ENCODE measurements around the gene LHFPL6. TPM values are rescaled to one million over a fixed set of nuclear protein-coding genes. Genes with fewer than 3 reads are reported as not detected.

The LHFPL6 gene
- total and polyA plus RNA-seq, 5 donors from 2014 or later: 0.20 to 0.42 TPM; not detected in 3

- no peak for ATAC-seq (ENCODE audit: low read depth in 2 of 2)
- Mint-ChIP-seq H3K4me3 (no peak overlapping the region), H3K27me3 (peaks cover 4% of the 10 kb centered on the region), H3K36me3 (no peaks in the 10 kb centered on the region), H3K4me1 (no peaks in the 10 kb centered on the region), H3K9me3 (peaks cover 0 to 2% (median 0%) of the 10 kb centered on the region in 7 donors), H3K27ac (no peak overlapping the region)
- Histone ChIP-seq H3K4me3 (ENCODE audit: low read depth, low read length) (no peak overlapping the region), H3K27me3 (ENCODE audit: control insufficient read depth, insufficient read depth, low read length) (peaks cover 3% of the 10 kb centered on the region), H3K4me1 (ENCODE audit: control insufficient read depth, insufficient read depth, low read length, poor library complexity, severe bottlenecking) (no peaks in the 10 kb centered on the region), H3K9me3 (ENCODE audit: control insufficient read depth in 2 of 2, low read length in 2 of 2) (no peaks in the 10 kb centered on the region), H3K36me3 (ENCODE audit: control insufficient read depth, insufficient read depth, low read length) (no peaks in the 10 kb centered on the region), H3K27ac (ENCODE audit: insufficient read depth, low read length, poor library complexity, severe bottlenecking) (no peak overlapping the region)
- no peak for DNase-seq
Observed at GRCh38 chr13:39370048-39370447, 232.9 kb downstream of the LHFPL6 start.

- peaks cover 4% of the 10 kb centered on the region for H3K27me3 Mint-ChIP-seq
- no peak for ATAC-seq (ENCODE audit: low read depth in 2 of 2)
- no peaks in the 10 kb centered on the region for H3K36me3 Mint-ChIP-seq
- H3K4me3 Mint-ChIP-seq: no peak overlapping the region
- Histone ChIP-seq H3K9me3 (ENCODE audit: control insufficient read depth in 2 of 2, low read length in 2 of 2) (no peaks in the 10 kb centered on the region), H3K4me3 (ENCODE audit: low read depth, low read length) (no peak overlapping the region), H3K4me1 (ENCODE audit: control insufficient read depth, insufficient read depth, low read length, poor library complexity, severe bottlenecking) (no peaks in the 10 kb centered on the region), H3K27me3 (ENCODE audit: control insufficient read depth, insufficient read depth, low read length) (peaks cover 3% of the 10 kb centered on the region), H3K27ac (ENCODE audit: insufficient read depth, low read length, poor library complexity, severe bottlenecking) (no peak overlapping the region), H3K36me3 (ENCODE audit: control insufficient read depth, insufficient read depth, low read length) (no peaks in the 10 kb centered on the region)
- no peak overlapping the region for H3K27ac Mint-ChIP-seq
- peaks cover 0 to 2% (median 0%) of the 10 kb centered on the region in 7 donors for H3K9me3 Mint-ChIP-seq
- H3K4me1 Mint-ChIP-seq: no peaks in the 10 kb centered on the region
- DNase-seq: no peak
Observed at GRCh38 chr13:39369161-39369890, 233.7 kb downstream of the LHFPL6 start.

DNA sequence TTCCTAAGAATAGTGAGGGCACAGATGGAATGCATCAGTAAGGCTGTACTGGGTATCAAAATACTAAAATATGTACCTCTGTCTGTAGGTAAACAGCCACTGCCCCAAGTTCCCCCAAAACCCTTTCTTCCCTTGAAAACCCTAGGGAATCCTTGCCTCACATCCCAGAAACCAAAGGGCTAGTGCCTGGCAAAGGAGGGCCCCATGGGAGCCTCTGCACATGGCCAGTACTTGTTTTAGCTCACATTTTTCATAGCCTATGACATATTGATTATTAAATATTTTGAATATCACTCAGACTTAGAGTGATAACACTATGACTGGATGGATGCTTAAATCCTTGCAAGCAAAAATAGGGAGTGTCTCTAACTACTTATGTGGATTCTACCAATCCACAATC, 237.1 kb downstream of the LHFPL6 start:
- Mint-ChIP-seq H3K9me3 (peaks cover 0 to 2% (median 0%) of the 10 kb centered on the region in 7 donors), H3K36me3 (no peaks in the 10 kb centered on the region), H3K27me3 (peaks cover 4% of the 10 kb centered on the region), H3K4me1 (no peaks in the 10 kb centered on the region), H3K4me3 (no peak overlapping the region), H3K27ac (no peak overlapping the region)
- H3K36me3 ChIP-seq (ENCODE audit: control insufficient read depth, insufficient read depth, low read length): no peaks in the 10 kb centered on the region
- DNase-seq (no peak), ATAC-seq (ENCODE audit: low read depth in 2 of 2) (no peak)
- H3K27me3 ChIP-seq (ENCODE audit: control insufficient read depth, insufficient read depth, low read length): peaks cover 3% of the 10 kb centered on the region
- H3K9me3 ChIP-seq (ENCODE audit: control insufficient read depth in 2 of 2, low read length in 2 of 2): no peaks in the 10 kb centered on the region
- no peak overlapping the region for H3K4me3 ChIP-seq (ENCODE audit: low read depth, low read length)
- no peak overlapping the region for H3K27ac ChIP-seq (ENCODE audit: insufficient read depth, low read length, poor library complexity, severe bottlenecking)
- H3K4me1 ChIP-seq (ENCODE audit: control insufficient read depth, insufficient read depth, low read length, poor library complexity, severe bottlenecking): no peaks in the 10 kb centered on the region

- Histone ChIP-seq H3K27ac (ENCODE audit: insufficient read depth, low read length, poor library complexity, severe bottlenecking) (no peak overlapping the region), H3K4me3 (ENCODE audit: low read depth, low read length) (no peak overlapping the region), H3K9me3 (ENCODE audit: control insufficient read depth in 2 of 2, low read length in 2 of 2) (no peaks in the 10 kb centered on the region), H3K4me1 (ENCODE audit: control insufficient read depth, insufficient read depth, low read length, poor library complexity, severe bottlenecking) (no peaks in the 10 kb centered on the region), H3K36me3 (ENCODE audit: control insufficient read depth, insufficient read depth, low read length) (no peaks in the 10 kb centered on the region), H3K27me3 (ENCODE audit: control insufficient read depth, insufficient read depth, low read length) (peaks cover 3% of the 10 kb centered on the region)
- Mint-ChIP-seq H3K4me3 (no peak overlapping the region), H3K27me3 (peaks cover 4% of the 10 kb centered on the region), H3K9me3 (peaks cover 0 to 2% (median 0%) of the 10 kb centered on the region in 7 donors), H3K4me1 (no peaks in the 10 kb centered on the region), H3K36me3 (no peaks in the 10 kb centered on the region), H3K27ac (no peak overlapping the region)
- ATAC-seq (ENCODE audit: low read depth in 2 of 2): no peak
- DNase-seq: no peak
Observed at GRCh38 chr13:39364947-39365468, 238.0 kb downstream of the LHFPL6 start.

DNA sequence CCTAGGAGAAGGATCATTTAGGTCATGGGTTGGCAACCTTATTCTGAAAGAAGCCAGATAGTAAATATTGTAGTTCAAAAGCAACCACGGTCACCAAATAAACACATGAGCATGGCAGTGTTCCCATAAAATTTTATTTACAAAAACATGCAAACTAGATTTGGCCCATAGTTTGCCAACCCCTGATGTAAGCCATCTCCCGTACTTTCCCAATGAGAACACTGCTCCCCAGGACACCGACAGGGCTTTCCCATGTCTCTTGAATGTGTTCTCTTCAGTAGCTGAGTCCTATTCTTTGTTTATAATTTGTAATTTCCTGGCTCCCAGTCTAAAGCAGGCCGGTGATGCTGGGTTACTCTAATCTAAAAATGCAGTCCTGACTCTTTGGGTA, 239.6 kb downstream of the LHFPL6 start:
- DNase-seq (no peak), ATAC-seq (ENCODE audit: low read depth in 2 of 2) (no peak)
- Histone ChIP-seq H3K36me3 (ENCODE audit: control insufficient read depth, insufficient read depth, low read length) (no peaks in the 10 kb centered on the region), H3K9me3 (ENCODE audit: control insufficient read depth in 2 of 2, low read length in 2 of 2) (no peaks in the 10 kb centered on the region), H3K4me1 (ENCODE audit: control insufficient read depth, insufficient read depth, low read length, poor library complexity, severe bottlenecking) (no peaks in the 10 kb centered on the region), H3K27me3 (ENCODE audit: control insufficient read depth, insufficient read depth, low read length) (peaks cover 3% of the 10 kb centered on the region), H3K27ac (ENCODE audit: insufficient read depth, low read length, poor library complexity, severe bottlenecking) (no peak overlapping the region), H3K4me3 (ENCODE audit: low read depth, low read length) (no peak overlapping the region)
- Mint-ChIP-seq H3K27me3 (peaks cover 4% of the 10 kb centered on the region), H3K9me3 (peaks cover 0 to 3% (median 0%) of the 10 kb centered on the region in 7 donors), H3K36me3 (no peaks in the 10 kb centered on the region), H3K4me1 (no peaks in the 10 kb centered on the region), H3K27ac (no peak overlapping the region), H3K4me3 (no peak overlapping the region)

GRCh38 chr13:39362652-39363381, 240.2 kb downstream of the LHFPL6 start:
- Mint-ChIP-seq H3K4me3 (no peak overlapping the region), H3K36me3 (no peaks in the 10 kb centered on the region), H3K9me3 (peaks cover 0 to 8% (median 0%) of the 10 kb centered on the region in 7 donors), H3K27ac (no peak overlapping the region), H3K27me3 (peaks cover 1% of the 10 kb centered on the region), H3K4me1 (no peaks in the 10 kb centered on the region)
- Histone ChIP-seq H3K4me3 (ENCODE audit: low read depth, low read length) (no peak overlapping the region), H3K27me3 (ENCODE audit: control insufficient read depth, insufficient read depth, low read length) (peaks cover 3% of the 10 kb centered on the region), H3K9me3 (ENCODE audit: control insufficient read depth in 2 of 2, low read length in 2 of 2) (no peaks in the 10 kb centered on the region), H3K4me1 (ENCODE audit: control insufficient read depth, insufficient read depth, low read length, poor library complexity, severe bottlenecking) (no peaks in the 10 kb centered on the region), H3K36me3 (ENCODE audit: control insufficient read depth, insufficient read depth, low read length) (no peaks in the 10 kb centered on the region), H3K27ac (ENCODE audit: insufficient read depth, low read length, poor library complexity, severe bottlenecking) (no peak overlapping the region)
- DNase-seq (no peak), ATAC-seq (ENCODE audit: low read depth in 2 of 2) (no peak)

DNA sequence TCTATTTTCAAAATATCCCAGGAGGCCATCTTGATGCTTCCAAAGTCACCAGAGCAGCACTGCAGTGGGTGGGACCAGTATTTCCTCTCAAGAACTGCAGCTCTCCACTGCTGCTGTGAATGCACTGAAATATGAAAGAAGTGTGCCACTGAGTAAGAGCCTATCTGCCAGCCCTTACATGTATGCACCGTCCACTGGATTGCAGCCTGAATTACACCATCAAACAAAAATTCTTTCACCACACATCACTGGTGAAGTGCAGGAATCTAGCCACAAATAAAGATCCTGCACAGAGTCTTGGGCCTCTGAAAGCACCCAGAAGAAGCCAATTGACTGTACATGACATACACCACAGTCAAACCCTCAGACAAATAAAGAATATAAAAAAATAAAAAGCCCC, 249.0 kb downstream of the LHFPL6 start:
- no peak for ATAC-seq (ENCODE audit: low read depth in 2 of 2)
- H3K4me1 ChIP-seq (ENCODE audit: control insufficient read depth, insufficient read depth, low read length, poor library complexity, severe bottlenecking): no peaks in the 10 kb centered on the region
- no peaks in the 10 kb centered on the region for H3K9me3 ChIP-seq (ENCODE audit: control insufficient read depth in 2 of 2, low read length in 2 of 2)
- H3K4me1 Mint-ChIP-seq: no peaks in the 10 kb centered on the region
- no peak overlapping the region for H3K27ac Mint-ChIP-seq
- peaks cover 3% of the 10 kb centered on the region for H3K27me3 ChIP-seq (ENCODE audit: control insufficient read depth, insufficient read depth, low read length)
- H3K27ac ChIP-seq (ENCODE audit: insufficient read depth, low read length, poor library complexity, severe bottlenecking): no peak overlapping the region
- no peaks in the 10 kb centered on the region for H3K27me3 Mint-ChIP-seq
- H3K9me3 Mint-ChIP-seq: peaks cover 0 to 10% (median 0%) of the 10 kb centered on the region in 7 donors
- no peaks in the 10 kb centered on the region for H3K36me3 ChIP-seq (ENCODE audit: control insufficient read depth, insufficient read depth, low read length)
- no peak overlapping the region for H3K4me3 Mint-ChIP-seq
- no peak overlapping the region for H3K4me3 ChIP-seq (ENCODE audit: low read depth, low read length)
- no peak for DNase-seq
- H3K36me3 Mint-ChIP-seq: no peaks in the 10 kb centered on the region

Data from CD4-positive, CD25-positive, alpha-beta regulatory T cell (primary cell).